ENCODE data around the gene SETD5.

The SETD5 gene

GRCh38 chr3:9397332-9397905 is at the start of gene SETD5:
TSS of gene SETD5 (plus strand) at chr3:9397615. CDS start at chr3:9428939, 31,324 bp downstream.
- FAIRE-seq: no peak

- FAIRE-seq: no peak
These were observed 49.5 kb upstream of the SETD5 start for GRCh38 chr3:9347887-9348286.

- FAIRE-seq: no peak
These were observed 47.9 kb upstream of the SETD5 start for GRCh38 chr3:9349321-9350117.

- FAIRE-seq: no peak
These were observed 45.7 kb upstream of the SETD5 start for GRCh38 chr3:9351709-9352126.

GRCh38 chr3:9352917-9353752 is 44.3 kb upstream of the SETD5 start:
- peak; percentile 89 for FAIRE-seq

GRCh38 chr3:9361691-9362388 is 35.6 kb upstream of the SETD5 start:
- no peak for FAIRE-seq

- FAIRE-seq: peak; percentile 52
These were observed 34.5 kb upstream of the SETD5 start, which contains the start of gene THUMPD3 for GRCh38 chr3:9362731-9363530. TSS of gene THUMPD3 (plus strand) at chr3:9363054. CDS start at chr3:9365069, 2,015 bp downstream.

- no peak for FAIRE-seq
These were observed 27.9 kb upstream of the SETD5 start for GRCh38 chr3:9369508-9369907.

- no peak for FAIRE-seq
These were observed 23.9 kb upstream of the SETD5 start for GRCh38 chr3:9373465-9373864.

- FAIRE-seq: no peak
These were observed 19.4 kb upstream of the SETD5 start for GRCh38 chr3:9377981-9378380.

- FAIRE-seq: no peak
These were observed 18.1 kb upstream of the SETD5 start for GRCh38 chr3:9379327-9379726.

GRCh38 chr3:9380014-9380413 is 17.4 kb upstream of the SETD5 start:
- FAIRE-seq: no peak

- FAIRE-seq: no peak
These were observed 13.1 kb upstream of the SETD5 start for GRCh38 chr3:9384141-9384828.

GRCh38 chr3:9385187-9386077 is 12.0 kb upstream of the SETD5 start:
- FAIRE-seq: no peak

- FAIRE-seq: no peak
These were observed 11.3 kb upstream of the SETD5 start for GRCh38 chr3:9386078-9386459.

- FAIRE-seq: no peak
These were observed 10.7 kb upstream of the SETD5 start for GRCh38 chr3:9386501-9387321.

GRCh38 chr3:9387322-9387655 is 10.1 kb upstream of the SETD5 start:
- no peak for FAIRE-seq

GRCh38 chr3:9388142-9388541 is 9.3 kb upstream of the SETD5 start:
- no peak for FAIRE-seq

GRCh38 chr3:9388562-9389272 is 8.7 kb upstream of the SETD5 start:
- FAIRE-seq: no peak

Data from A204.1 (cell line).